Activated T-cell treated with anti-CD3 and anti-CD28 coated beads for 24 hours (primary cell): Measurements from ENCODE around the gene POC1B.

Experiments used
- DNase-seq: peaks from one replicate; pipeline ENCODE4 v3.0.0-alpha.2; 2020; ENCODE audit warnings: low read depth

The POC1B gene

GRCh38 chr12:89539426-89540223, 13.8 kb upstream of the POC1B start:
- DNase-seq = no peak

GRCh38 chr12:89538897-89539296, 13.1 kb upstream of the POC1B start:
- no peak for DNase-seq

- DNase-seq = no peak
Measured at GRCh38 chr12:89537389-89537788, 11.5 kb upstream of the POC1B start.

GRCh38 chr12:89529738-89530137, 3.9 kb upstream of the POC1B start:
- DNase-seq = no peak

GRCh38 chr12:89528434-89528833, 2.6 kb upstream of the POC1B start:
- no peak for DNase-seq

- DNase-seq = peak; percentile 20
Measured at GRCh38 chr12:89525305-89525823, 483 bp downstream of the POC1B start.

- DNase-seq = peak; percentile 70
Measured at GRCh38 chr12:89524541-89525304, 1.1 kb downstream of the POC1B start, which contains the start of gene GALNT4. Gene GALNT4 (minus strand): TSS chr12:89524796. CDS start chr12:89524549, 247 bp downstream.

- no peak for DNase-seq
Measured at GRCh38 chr12:89523843-89524540, 1.9 kb downstream of the POC1B start.

- DNase-seq = no peak
Measured at GRCh38 chr12:89523393-89523792, 2.5 kb downstream of the POC1B start.

- no peak for DNase-seq
Measured at GRCh38 chr12:89521364-89522223, 4.3 kb downstream of the POC1B start.

- DNase-seq = no peak
Measured at GRCh38 chr12:89517720-89518119, 8.1 kb downstream of the POC1B start.

- no peak for DNase-seq
Measured at GRCh38 chr12:89516633-89517032, 9.2 kb downstream of the POC1B start.

GRCh38 chr12:89514751-89515150, 11.1 kb downstream of the POC1B start:
- no peak for DNase-seq

GRCh38 chr12:89513544-89513943, 12.3 kb downstream of the POC1B start:
- no peak for DNase-seq

- no peak for DNase-seq
Measured at GRCh38 chr12:89507015-89507824, 18.6 kb downstream of the POC1B start.

GRCh38 chr12:89506050-89506449, 19.8 kb downstream of the POC1B start:
- no peak for DNase-seq

GRCh38 chr12:89504560-89505346, 21.1 kb downstream of the POC1B start:
- no peak for DNase-seq

- DNase-seq = no peak
Measured at GRCh38 chr12:89501793-89502192, 24.1 kb downstream of the POC1B start.

- no peak for DNase-seq
Measured at GRCh38 chr12:89499857-89500256, 26.0 kb downstream of the POC1B start.

GRCh38 chr12:89497467-89497866, 28.4 kb downstream of the POC1B start:
- no peak for DNase-seq
